ENCODE measurements around the gene FCN3.

Gene FCN3

GRCh38 chr1:27381969-27382762 is 7.5 kb upstream of the FCN3 start:
- DNase-seq (ENCODE audit: extremely low read depth in 1 of 2, low read depth in 1 of 2): no peak

- no peak for DNase-seq (ENCODE audit: extremely low read depth in 1 of 2, low read depth in 1 of 2)
These were observed 6.4 kb upstream of the FCN3 start for GRCh38 chr1:27380766-27381733.

DNA sequence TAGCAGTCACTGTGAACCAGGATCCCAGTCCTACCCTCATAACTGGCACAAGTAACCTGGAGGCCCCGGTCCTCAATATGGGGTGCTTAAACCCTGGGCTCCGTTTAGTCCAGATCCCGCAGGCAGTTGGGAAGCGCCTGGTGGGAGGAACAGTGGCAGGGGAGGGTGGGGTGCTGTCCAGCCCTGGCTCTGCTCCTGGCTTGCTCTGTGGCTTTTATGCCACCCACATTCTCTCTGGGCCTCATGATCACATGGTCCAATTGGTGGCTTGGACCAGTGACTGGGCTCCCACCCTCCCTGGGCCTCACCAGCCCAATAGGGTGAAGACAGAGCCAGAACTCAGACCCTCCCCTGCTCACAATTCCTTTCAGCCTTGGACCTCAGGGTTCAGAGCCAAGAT is 5.6 kb upstream of the FCN3 start:
- DNase-seq (ENCODE audit: extremely low read depth in 1 of 2, low read depth in 1 of 2): no peak

- DNase-seq (ENCODE audit: extremely low read depth in 1 of 2, low read depth in 1 of 2): no peak
These were observed 5.0 kb upstream of the FCN3 start for GRCh38 chr1:27379564-27380122.

DNA sequence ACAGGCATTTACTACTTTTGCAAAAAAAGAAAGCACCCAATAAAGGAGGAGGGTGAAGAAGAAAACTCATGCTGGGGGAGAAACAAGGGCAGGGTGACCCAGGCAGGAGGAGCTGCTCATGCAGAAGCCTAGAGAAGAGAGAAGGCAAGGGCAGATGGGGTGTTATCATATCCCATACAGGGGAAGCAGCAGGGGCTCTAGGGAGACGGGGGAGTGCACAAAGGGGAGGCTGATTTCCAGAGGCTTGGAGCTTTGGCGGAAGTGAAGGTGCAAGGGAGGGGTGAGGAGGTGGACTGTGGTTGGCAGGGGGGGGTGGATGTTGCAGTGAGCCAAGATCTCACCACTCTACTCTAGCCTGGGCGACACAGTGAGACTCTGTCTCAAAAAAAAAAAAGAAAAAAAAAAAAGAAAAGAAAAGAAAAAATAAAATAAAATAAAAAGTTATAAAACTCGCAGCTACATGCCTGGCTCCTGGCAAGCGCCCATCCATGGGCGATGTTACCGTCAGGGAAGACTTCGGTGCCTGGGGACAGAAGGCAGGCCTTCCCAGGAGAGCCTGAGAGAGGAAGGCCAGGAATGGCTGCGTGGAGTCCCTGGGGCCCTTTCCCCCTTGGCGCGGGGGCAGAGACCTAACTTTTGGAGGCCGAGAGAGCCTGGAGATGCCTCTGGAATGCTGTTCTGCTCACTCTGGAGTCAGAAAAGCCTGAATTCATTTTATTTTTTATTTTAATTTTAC is 3.3 kb upstream of the FCN3 start:
- DNase-seq (ENCODE audit: extremely low read depth in 1 of 2, low read depth in 1 of 2): no peak

GRCh38 chr1:27372808-27373690 is 1.6 kb downstream of the FCN3 start:
- no peak for DNase-seq (ENCODE audit: extremely low read depth in 1 of 2, low read depth in 1 of 2)

DNA sequence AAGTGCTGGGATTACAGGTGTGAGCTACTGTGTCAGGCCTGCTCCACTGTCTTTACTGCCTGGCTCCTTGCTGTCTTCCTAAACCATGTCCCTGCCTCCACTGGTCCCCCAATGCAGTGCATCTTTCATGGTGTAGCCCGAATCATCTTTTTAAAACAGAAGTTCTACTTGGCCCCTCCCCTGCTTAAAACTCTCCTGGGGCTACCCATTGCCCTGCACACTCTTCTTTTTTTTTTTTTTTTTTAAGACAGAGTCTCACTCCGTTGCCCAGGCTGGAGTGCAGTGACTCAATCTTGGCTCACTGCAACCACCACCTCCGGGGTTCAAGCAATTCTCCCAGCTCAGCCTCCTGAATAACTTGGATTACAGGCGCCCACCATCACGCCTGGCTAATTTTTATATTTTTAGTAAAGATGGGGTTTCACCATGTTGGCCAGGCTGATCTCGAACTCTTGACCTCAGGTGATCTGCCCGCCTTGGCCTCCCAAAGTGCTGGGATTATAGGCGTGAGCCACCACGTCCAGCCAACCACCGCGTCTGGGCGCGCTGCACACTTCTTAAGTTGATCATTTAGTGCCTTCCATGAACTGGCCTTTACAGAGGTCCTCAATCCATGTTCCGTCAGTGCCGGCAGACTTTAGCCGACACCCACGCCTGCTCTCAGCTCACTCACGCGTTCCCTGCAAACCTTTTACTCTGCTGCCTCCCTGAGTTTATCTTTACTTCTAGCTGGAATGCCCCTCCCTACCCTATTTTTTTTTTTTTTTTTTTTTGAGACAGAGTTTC is 2.4 kb downstream of the FCN3 start:
- no peak for DNase-seq (ENCODE audit: extremely low read depth in 1 of 2, low read depth in 1 of 2)

GRCh38 chr1:27368869-27369582 is 5.6 kb downstream of the FCN3 start:
- DNase-seq (ENCODE audit: extremely low read depth in 1 of 2, low read depth in 1 of 2): no peak

- no peak for DNase-seq (ENCODE audit: extremely low read depth in 1 of 2, low read depth in 1 of 2)
These were observed 7.4 kb downstream of the FCN3 start for GRCh38 chr1:27367160-27367650.

DNA sequence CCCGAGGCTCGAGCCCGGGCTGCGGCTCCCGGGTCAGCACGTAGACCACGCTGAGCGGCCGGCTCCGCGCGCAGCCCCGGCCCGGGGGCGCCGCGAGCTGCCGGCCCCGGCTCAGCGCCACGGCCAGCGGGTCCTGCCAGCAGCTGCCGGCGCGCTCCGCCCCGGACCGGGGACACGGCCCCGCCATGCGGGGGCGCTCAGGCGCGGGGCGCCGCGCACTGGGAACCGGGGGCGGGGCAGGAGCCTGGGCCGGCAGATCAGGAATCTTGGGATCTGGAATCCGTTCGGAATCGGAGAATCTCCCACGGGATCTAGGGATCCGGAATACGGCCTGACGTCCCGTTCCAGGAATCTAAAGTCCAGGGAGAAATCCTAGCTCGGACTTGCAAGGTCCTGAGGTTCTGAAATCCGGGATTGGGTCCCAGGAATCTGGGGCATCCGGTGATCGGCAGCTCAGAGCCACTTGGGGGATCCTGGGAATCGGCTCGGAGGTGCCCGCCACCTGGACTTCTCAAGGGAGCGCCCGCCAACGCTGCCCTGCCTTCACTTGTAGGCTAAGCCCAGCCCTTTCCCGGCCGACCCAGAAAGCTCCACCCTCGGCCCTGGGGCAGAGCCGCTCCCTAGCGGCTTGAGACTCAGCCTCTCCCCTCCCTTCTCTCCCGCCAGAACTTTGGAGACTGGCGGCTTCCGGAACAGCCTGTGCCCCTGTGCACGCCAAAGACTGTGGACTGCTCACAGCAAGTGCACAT is 8.0 kb downstream of the FCN3 start, which contains the start of gene MAP3K6:
Gene MAP3K6 (minus strand): TSS at position 551 of the 749 bp plus-strand sequence. CDS start 364 bp downstream, at position 187.
- DNase-seq (ENCODE audit: extremely low read depth in 1 of 2, low read depth in 1 of 2): no peak

DNA sequence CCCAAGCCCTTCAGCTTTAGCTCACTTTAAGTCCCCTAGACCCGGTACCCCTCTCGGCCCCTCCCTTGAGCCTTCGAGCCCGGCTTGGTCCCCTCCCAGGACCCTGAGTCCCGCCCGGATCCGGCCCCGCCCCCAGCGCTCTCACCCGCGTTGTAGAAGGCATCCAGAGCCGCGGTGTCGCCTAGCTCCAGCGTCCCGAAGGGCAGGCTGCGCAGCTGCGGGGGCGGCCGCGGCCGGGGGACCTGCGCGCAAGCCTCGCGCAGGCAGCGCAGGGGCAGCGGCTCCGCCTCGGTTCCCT is 8.6 kb downstream of the FCN3 start:
- peak in 1 of 2 donors; percentile 54 for DNase-seq (ENCODE audit: extremely low read depth in 1 of 2, low read depth in 1 of 2)

DNA sequence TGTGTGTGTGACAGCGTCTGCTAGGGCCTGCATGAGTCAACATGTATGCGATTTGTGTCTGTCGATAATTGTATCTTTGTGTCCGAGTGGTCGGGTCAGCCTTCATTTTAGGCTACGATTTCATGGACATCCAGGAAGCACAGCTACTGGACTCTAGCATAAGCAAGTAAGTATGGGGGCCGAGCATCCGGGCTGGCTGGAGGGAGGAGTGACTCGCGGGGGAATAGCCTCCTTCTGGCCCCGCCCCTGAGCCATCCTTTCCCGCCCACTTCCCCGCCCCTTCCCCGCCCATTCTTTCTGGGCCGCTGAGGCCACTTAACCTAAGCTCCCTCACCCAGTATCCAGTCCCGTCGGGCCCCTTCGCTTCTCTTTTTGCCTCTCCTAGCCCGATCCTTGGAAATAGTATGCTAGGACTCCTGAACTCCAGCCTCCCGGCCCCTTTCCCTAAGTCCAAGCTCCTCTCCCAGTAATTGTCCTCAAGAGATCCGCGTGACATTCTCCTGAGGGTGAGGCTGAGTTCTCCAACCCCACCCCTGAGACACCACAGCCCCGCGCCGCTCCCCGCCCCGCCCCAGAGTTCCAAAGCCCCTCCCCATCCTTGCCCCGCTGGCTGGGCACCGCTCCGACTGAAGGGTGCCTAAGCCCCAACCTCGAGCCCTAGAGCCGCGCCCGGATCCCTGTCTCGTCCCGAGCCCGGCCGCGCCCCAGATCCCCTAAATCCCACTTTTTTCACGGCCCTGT is 9.1 kb downstream of the FCN3 start:
- DNase-seq (ENCODE audit: extremely low read depth in 1 of 2, low read depth in 1 of 2): peak in 1 of 2 donors; percentile 66

- no peak for DNase-seq (ENCODE audit: extremely low read depth in 1 of 2, low read depth in 1 of 2)
These were observed 9.8 kb downstream of the FCN3 start for GRCh38 chr1:27364696-27365371.

GRCh38 chr1:27363766-27364695 is 10.6 kb downstream of the FCN3 start:
- DNase-seq (ENCODE audit: extremely low read depth in 1 of 2, low read depth in 1 of 2): no peak

DNA sequence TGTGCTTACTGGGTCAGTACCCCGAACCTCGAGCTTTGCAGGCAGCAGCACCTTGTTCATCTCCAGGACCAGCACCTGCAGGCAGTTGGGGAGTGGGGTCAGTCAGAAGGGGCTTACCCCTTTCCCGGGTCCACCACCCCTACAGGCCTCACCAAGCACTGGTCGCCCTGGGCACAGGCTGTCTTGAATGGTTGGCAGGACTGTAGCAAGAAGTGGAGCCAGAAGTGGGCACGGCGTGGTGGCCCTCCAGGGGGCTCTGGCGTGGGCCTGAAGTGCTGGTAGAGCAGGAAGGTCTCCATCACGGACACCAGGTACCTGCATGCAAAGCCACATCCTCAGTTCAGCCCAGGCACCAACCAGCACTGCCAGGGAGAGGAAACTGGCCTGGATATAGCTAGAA is 13.1 kb downstream of the FCN3 start:
- DNase-seq (ENCODE audit: extremely low read depth in 1 of 2, low read depth in 1 of 2): no peak

Data from activated CD8-positive, alpha-beta memory T cell treated with anti-CD3 and anti-CD28 coated beads for 1 hour (primary cell).